HG03442 (cell line): ENCODE measurements around the gene THBS4.
"Not testable (repeated sequence)": the region's sequence is repeated elsewhere in the genome, so short reads cannot be mapped to it uniquely, and the experiment has no call there.

Experiments used
- ATAC-seq: cut with Tn5 transposase; IDR thresholded peaks from one replicate; pipeline ENCODE4 v1.9.1; 2021; ENCODE audit warnings: mild to moderate bottlenecking, moderate library complexity; ENCODE audit not compliant: unreplicated experiment

The THBS4 gene

DNA sequence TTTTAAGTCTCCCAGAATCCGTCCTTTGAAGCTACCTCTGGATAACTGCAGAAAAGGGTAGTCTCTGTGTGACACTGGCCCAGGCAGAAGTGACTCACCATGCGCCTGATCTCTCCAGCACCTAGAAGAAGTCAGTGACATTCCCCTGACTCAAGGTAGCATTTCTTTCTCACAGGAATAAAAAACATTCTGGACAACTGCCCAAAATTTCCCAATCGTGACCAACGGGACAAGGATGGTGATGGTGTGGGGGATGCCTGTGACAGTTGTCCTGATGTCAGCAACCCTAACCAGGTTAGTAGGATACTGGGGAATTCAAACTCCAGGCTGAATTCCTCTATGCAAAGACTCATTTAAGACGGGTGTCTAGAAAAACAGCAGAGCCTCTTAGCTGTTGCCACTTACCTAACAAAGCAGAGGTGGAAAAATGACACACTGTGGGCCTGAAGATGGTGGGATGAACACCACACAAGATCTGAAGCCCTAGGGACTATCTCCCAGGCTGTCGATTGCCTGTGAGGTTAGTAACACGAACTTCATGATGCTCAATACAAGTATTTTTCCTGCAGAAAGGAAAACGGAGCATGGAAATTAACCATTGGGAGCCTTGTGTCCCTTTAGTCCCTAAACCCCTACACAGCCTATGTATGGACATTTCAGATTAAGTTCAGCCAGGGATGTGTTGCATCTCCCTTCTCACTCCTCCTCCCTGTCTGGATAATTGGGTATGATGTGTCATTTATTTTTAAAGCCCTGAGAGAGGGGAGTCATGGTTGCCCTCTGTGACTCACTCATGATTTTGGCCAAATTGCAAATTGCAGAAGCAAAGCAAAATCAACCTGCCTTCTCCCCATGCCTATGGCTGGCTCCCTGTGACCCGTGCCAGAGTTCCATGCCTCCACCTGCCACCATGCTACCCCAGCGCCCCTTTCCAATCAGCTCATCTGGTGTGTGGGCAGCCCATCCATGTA, 37.2 kb downstream of the THBS4 start:
- ATAC-seq, result no peak

GRCh38 chr5:80076131-80077050, 41.2 kb downstream of the THBS4 start:
- no peak for ATAC-seq

- ATAC-seq, result no peak
Observed at GRCh38 chr5:80077051-80077714, 42.0 kb downstream of the THBS4 start.

DNA sequence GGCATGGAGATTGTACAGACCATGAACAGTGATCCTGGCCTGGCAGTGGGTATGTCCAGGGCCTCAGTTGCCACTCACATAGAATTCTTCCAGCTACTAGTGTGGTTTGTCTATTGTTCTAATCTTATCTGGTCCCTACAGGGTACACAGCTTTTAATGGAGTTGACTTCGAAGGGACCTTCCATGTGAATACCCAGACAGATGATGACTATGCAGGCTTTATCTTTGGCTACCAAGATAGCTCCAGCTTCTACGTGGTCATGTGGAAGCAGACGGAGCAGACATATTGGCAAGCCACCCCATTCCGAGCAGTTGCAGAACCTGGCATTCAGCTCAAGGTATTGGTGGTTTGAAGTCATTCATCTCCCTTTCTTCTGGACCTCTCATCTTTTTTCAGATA, 43.8 kb downstream of the THBS4 start:
- ATAC-seq, result no peak

DNA sequence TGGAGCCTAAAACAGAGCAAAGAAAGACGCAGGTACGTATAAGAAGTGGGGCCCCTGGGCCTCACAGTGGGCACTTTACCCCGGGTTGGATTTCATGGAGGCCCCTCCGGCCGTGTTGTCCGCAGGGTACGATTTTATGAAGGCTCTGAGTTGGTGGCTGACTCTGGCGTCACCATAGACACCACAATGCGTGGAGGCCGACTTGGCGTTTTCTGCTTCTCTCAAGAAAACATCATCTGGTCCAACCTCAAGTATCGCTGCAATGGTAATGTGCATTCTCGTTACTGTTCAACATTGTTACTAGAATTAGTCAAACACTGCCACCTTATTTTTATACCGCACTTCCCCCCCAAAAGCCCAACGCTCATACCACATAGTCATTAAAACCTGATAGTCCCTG, 47.1 kb downstream of the THBS4 start:
- no peak for ATAC-seq

DNA sequence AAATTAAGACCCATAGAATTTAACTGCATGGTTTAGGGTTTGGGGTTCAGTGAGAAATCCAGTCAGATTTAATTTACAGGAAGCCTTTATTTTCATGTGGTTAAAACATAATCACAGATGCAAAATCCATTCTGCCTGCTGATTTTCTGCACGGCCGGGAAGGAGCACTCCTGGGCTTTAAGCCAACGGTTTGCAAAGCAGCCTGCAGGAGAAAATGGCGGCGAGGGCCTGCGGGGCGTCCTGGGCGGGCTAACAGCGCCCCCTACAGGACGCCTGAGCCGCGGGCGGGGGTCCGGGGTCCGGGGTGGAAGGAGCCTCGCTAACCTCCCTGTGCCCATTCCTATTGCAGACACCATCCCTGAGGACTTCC, 47.6 kb downstream of the THBS4 start:
- ATAC-seq, result no peak

DNA sequence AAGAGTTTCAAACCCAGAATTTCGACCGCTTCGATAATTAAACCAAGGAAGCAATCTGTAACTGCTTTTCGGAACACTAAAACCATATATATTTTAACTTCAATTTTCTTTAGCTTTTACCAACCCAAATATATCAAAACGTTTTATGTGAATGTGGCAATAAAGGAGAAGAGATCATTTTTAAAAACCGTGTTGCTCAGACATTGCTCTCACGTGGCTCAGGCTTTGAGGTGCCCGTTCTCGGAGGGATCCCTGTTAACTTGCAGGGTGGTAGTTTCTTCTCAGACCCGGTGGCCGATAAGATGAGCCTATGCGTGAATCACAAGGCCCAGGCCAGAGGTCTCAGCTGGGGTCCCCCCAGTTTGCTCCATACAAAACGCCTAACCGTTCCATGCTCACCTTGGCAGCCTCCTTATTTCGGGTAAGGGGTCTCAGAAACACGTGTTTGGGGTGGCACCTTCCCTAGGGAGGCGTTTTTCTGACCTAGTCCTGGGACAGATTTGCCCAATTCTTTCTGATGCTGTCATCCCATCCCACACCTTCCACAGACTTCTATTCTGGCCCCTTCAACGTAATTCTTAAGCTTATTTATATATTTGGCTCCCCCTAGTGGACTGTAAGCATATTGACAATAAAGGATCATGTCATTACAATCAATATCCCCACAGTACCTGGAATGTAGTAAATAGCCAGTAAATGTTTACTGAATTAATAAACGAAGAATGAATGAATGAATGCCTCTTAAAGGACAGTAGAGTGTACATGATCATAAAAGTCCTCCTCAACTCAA, 48.1 kb downstream of the THBS4 start:
- ATAC-seq, result no peak

GRCh38 chr5:80090884-80091166, 55.7 kb downstream of the THBS4 start:
- no peak for ATAC-seq

GRCh38 chr5:80091792-80092192, 56.6 kb downstream of the THBS4 start:
- ATAC-seq, result not testable (repeated sequence)

DNA sequence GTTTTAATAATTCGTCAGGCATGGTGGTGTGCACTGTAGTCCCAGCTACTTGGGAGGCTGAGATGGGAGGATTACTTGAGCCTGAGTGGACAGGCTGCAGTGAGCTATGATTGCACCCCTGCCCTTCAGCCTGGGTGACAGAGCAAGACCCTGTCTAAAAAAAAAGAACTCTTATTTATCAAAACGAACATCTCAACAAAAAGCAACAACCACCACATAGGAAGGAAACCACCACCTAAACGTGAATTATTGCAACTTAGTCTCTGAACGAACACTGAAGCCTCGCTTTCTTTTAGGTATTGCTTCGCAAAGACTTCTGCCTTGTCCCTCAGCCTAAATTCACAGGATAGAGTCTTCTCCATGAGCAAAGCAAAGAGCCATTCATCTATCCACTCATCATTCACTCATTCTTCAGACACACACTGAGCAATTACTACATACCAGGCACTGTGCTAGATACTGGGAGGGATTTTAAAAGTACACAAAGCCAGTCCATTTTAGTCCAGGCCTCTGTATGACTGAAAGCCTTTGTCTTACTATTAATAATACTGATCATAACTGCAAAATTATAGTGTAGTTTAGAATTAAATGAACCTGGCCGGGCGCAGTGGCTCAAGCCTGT, 57.4 kb downstream of the THBS4 start:
- ATAC-seq, result no peak

- no peak for ATAC-seq
Observed at GRCh38 chr5:80093796-80094195, 58.6 kb downstream of the THBS4 start.

DNA sequence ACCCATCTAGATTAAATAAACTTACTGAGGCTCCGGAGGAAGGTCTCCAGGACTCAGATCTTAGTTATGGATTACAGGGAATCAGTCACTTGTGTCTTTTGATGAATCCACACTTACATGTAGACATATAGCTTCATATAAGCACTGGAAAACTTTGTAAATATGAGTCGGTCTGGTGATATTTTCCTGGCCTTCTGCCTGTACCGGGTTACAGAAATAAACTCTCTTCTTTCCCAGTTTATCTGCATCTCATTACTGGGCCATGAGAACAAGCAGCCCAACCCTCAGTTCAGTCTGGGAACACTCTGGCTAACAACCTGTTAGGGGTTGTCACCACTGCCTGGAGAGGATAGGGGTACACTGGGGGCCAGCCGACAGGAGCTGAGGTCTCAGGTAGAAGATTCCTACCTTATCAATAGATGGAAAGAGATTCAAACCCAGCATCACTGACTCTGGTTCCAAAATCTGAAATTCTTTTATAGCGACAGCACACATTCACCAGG, 59.1 kb downstream of the THBS4 start:
- no peak for ATAC-seq

DNA sequence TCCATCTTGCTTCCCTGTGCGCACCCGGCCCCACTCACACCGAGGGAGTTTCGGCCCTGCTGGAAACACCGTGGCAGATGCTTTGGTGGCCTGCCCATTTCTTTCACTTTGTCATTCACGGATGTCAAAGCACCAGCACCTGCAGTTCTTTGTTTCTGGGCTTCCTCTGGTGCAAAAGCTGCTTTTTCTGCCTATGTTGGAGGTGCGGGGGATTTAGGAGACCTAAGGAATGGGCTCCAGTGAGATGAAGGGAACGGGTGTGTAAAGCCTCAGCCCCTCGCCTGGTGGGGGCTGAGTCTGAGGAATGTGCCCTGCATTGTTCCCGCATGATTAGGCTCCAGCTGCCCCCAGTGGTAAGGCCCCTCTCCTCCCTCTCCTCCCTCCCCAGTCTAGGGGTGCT, 62.3 kb downstream of the THBS4 start:
- ATAC-seq, result no peak

DNA sequence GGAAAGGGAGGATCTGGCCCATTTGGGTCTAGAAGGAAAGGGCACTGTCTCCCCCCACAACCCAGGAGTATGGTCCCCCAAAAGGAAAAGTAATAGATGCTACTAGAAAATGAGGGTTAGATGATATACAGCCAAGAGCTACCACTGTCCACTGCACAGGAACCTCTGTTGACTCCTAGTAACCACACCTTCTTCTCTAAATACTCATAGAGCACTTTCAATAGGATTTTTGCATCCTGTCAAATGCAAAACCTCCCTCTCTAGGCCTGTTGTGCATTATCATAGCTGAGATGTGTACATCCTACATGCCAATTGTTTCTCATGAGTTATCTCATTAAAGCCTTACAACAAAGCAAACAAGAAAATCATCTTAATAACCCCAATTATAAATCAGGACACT, 66.8 kb downstream of the THBS4 start:
- peak; percentile 88 for ATAC-seq

- no peak for ATAC-seq
Observed at GRCh38 chr5:80103371-80103770, 68.2 kb downstream of the THBS4 start.

DNA sequence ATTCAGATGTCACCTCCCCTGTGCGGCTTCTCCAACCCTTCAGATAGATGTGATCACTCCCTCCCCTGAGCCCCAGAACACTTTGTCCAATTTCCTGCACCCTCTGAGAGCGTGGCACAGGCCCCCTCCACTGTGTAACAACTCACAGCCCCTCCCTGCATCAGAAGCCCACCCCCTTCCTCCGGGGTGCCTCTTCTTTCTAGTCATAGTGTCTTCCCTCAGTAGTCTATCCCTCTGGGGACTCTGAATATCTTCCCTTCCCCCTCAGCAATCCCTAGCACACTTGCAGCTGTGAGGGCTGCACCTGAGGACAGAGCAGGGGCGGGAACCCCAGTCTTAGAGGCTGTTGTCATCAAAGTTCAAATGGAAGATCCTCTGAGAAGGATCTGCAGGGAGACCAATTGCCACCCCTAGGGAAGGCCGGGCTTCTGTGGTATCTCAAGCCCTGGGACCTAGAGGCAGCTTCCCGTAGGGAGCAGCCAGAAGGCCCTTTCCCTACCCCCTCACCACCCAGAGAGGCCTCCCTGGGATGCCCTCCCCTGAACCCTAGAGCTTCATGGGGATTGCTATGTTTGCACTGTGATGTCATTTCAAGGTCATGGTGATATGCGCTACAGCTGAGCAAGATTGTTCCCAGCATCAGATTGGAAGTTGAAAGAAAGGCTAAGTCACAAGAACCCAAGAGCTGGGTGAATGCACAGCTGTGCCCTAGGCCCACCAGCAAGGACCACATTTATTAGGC, 70.7 kb downstream of the THBS4 start:
- no peak for ATAC-seq

- ATAC-seq, result no peak
Observed at GRCh38 chr5:80106916-80107315, 71.8 kb downstream of the THBS4 start.

- peak; percentile 68 for ATAC-seq
Observed at GRCh38 chr5:80109646-80110478, 74.7 kb downstream of the THBS4 start.
